ENCODE results near the gene IL1R2.

IL1R2 gene

GRCh38 chr2:102016399-102016955, 24.7 kb downstream of the IL1R2 start:
- DNase-seq (ENCODE audit: extremely low read depth in 1 of 2, low read depth in 1 of 2) = no peak

GRCh38 chr2:102018823-102019445, 27.2 kb downstream of the IL1R2 start:
- DNase-seq (ENCODE audit: extremely low read depth in 1 of 2, low read depth in 1 of 2) = no peak

- DNase-seq (ENCODE audit: extremely low read depth in 1 of 2, low read depth in 1 of 2) = peak; percentile 59 to 79
Measured at GRCh38 chr2:102020596-102021170, 28.9 kb downstream of the IL1R2 start.

- DNase-seq (ENCODE audit: extremely low read depth in 1 of 2, low read depth in 1 of 2) = no peak
Measured at GRCh38 chr2:102021779-102022178, 30.0 kb downstream of the IL1R2 start.

GRCh38 chr2:102022884-102023539, 31.3 kb downstream of the IL1R2 start:
- no peak for DNase-seq (ENCODE audit: extremely low read depth in 1 of 2, low read depth in 1 of 2)

- no peak for DNase-seq (ENCODE audit: extremely low read depth in 1 of 2, low read depth in 1 of 2)
Measured at GRCh38 chr2:102024410-102024809, 32.6 kb downstream of the IL1R2 start.

GRCh38 chr2:102025016-102025501, 33.3 kb downstream of the IL1R2 start:
- no peak for DNase-seq (ENCODE audit: extremely low read depth in 1 of 2, low read depth in 1 of 2)

- no peak for DNase-seq (ENCODE audit: extremely low read depth in 1 of 2, low read depth in 1 of 2)
Measured at GRCh38 chr2:102025583-102026267, 34.0 kb downstream of the IL1R2 start.

- DNase-seq (ENCODE audit: extremely low read depth in 1 of 2, low read depth in 1 of 2) = no peak
Measured at GRCh38 chr2:102027036-102027980, 35.5 kb downstream of the IL1R2 start.

GRCh38 chr2:102028470-102028869, 36.7 kb downstream of the IL1R2 start:
- DNase-seq (ENCODE audit: extremely low read depth in 1 of 2, low read depth in 1 of 2) = no peak

- DNase-seq (ENCODE audit: extremely low read depth in 1 of 2, low read depth in 1 of 2) = no peak
Measured at GRCh38 chr2:102029405-102029804, 37.6 kb downstream of the IL1R2 start.

- no peak for DNase-seq (ENCODE audit: extremely low read depth in 1 of 2, low read depth in 1 of 2)
Measured at GRCh38 chr2:102029952-102030351, 38.2 kb downstream of the IL1R2 start.

- no peak for DNase-seq (ENCODE audit: extremely low read depth in 1 of 2, low read depth in 1 of 2)
Measured at GRCh38 chr2:102030502-102030854, 38.7 kb downstream of the IL1R2 start.

GRCh38 chr2:102030855-102031527, 39.2 kb downstream of the IL1R2 start:
- DNase-seq (ENCODE audit: extremely low read depth in 1 of 2, low read depth in 1 of 2) = no peak

GRCh38 chr2:102032368-102033030, 40.7 kb downstream of the IL1R2 start:
- DNase-seq (ENCODE audit: extremely low read depth in 1 of 2, low read depth in 1 of 2) = no peak

- DNase-seq (ENCODE audit: extremely low read depth in 1 of 2, low read depth in 1 of 2) = peak in 1 of 2 donors; percentile 23
Measured at GRCh38 chr2:102033031-102033749, 41.4 kb downstream of the IL1R2 start.

- no peak for DNase-seq (ENCODE audit: extremely low read depth in 1 of 2, low read depth in 1 of 2)
Measured at GRCh38 chr2:102033750-102034682, 42.3 kb downstream of the IL1R2 start.

Measured in stimulated activated CD8-positive, alpha-beta memory T cell treated with anti-CD3 and anti-CD28 coated beads, Interleukin-7, amount 100 ng/mL, for 48 hours (primary cell).